Endodermal cell (in vitro differentiated cells): ENCODE measurements around the gene MMP15. TPM values are rescaled to one million over a fixed set of nuclear protein-coding genes. Genes with fewer than 3 reads are reported as not detected.

ENCODE experiments used
- DNase-seq: peaks from one replicate; pipeline ENCODE4 v3.0.0-alpha.2; 2017
- H3K27ac ChIP-seq: 2 replicates; pipeline ENCODE4 v1.5.1; 2013; ENCODE audit warnings: mild to moderate bottlenecking, low read depth, low read length, moderate library complexity
- H3K27me3 ChIP-seq: 2 replicates; pipeline ENCODE4 v1.6.1; 2013; ENCODE audit warnings: mild to moderate bottlenecking, low read length, moderate library complexity; ENCODE audit not compliant: insufficient read depth, control insufficient read depth, poor library complexity, severe bottlenecking
- H3K36me3 ChIP-seq: 2 replicates; pipeline ENCODE4 v1.7.0; 2013; ENCODE audit warnings: mild to moderate bottlenecking, low read length, moderate library complexity; ENCODE audit not compliant: control insufficient read depth, insufficient read depth
- H3K4me1 ChIP-seq: one replicate; pipeline ENCODE4 v1.7.0; 2013; ENCODE audit warnings: low read length; ENCODE audit not compliant: control insufficient read depth, insufficient read depth
- H3K4me3 ChIP-seq: 2 replicates; pipeline ENCODE4 v1.5.1; 2013; ENCODE audit warnings: mild to moderate bottlenecking, low read length, moderate library complexity
- H3K9ac ChIP-seq: 2 replicates; pipeline ENCODE4 v1.6.1; 2013; ENCODE audit warnings: mild to moderate bottlenecking, low read length, moderate library complexity; ENCODE audit not compliant: poor library complexity, severe bottlenecking; ENCODE audit errors: extremely low read depth
- H3K9me3 ChIP-seq: 2 replicates; pipeline ENCODE4 v1.6.1; 2013; ENCODE audit warnings: mild to moderate bottlenecking, low read length, moderate library complexity; ENCODE audit not compliant: control insufficient read depth
- H3K27ac Mint-ChIP-seq: 2 replicates; pipeline ENCODE4 v1.8.0; 2020; ENCODE audit warnings: mixed read lengths
- H3K27me3 Mint-ChIP-seq: 2 replicates; pipeline ENCODE4 v1.8.0; 2021; ENCODE audit warnings: mild to moderate bottlenecking, mixed read lengths; ENCODE audit not compliant: insufficient read depth
- H3K36me3 Mint-ChIP-seq: 2 replicates; pipeline ENCODE4 v1.8.0; 2020; ENCODE audit warnings: low read depth, mixed read lengths
- H3K4me1 Mint-ChIP-seq: 2 replicates; pipeline ENCODE4 v1.8.0; 2020; ENCODE audit warnings: mixed read lengths
- H3K4me3 Mint-ChIP-seq: 2 replicates; pipeline ENCODE4 v1.8.0; 2020; ENCODE audit warnings: mild to moderate bottlenecking, moderate library complexity, mixed read lengths
- H3K9me3 Mint-ChIP-seq: 2 replicates; pipeline ENCODE4 v1.8.0; 2020; ENCODE audit warnings: mild to moderate bottlenecking, mixed read lengths
- CTCF ChIP-seq: fragments of 200-600 bp; sonication (generic); conservative IDR thresholded peaks from 2 replicates; pipeline ENCODE4 v1.5.0; 2021; ENCODE audit warnings: antibody characterized with exemption, mild to moderate bottlenecking
- WGBS, 2 experiments: methylation state at CpG; one replicate each; pipeline versions ENCODE4 v1.1.5 to v1.1.7; 2013; ENCODE audit warnings: missing lambda C conversion rate in 2 of 2, mixed read lengths in 1 of 2; ENCODE audit not compliant: insufficient coverage in 1 of 2, insufficient read length in 1 of 2; 5-methylcytosine and 5-hydroxymethylcytosine counted together
- total RNA-seq, 2 donors: library from RNA; stranded (reverse); fragmentation: NEBNext Ultra II Directional in 1 of 2; extraction: Animal tissue kit (Norgen Biotek cat#: 25700) in 1 of 2; gene quantifications; 2 replicates in 1 of 2; 3 replicates in 1 of 2; pipeline ENCODE4 v1.2.1, GENCODE V29; 2021

MMP15 gene
- total RNA-seq, 2 donors from 2014 or later, result 99.8 to 105 TPM

DNA sequence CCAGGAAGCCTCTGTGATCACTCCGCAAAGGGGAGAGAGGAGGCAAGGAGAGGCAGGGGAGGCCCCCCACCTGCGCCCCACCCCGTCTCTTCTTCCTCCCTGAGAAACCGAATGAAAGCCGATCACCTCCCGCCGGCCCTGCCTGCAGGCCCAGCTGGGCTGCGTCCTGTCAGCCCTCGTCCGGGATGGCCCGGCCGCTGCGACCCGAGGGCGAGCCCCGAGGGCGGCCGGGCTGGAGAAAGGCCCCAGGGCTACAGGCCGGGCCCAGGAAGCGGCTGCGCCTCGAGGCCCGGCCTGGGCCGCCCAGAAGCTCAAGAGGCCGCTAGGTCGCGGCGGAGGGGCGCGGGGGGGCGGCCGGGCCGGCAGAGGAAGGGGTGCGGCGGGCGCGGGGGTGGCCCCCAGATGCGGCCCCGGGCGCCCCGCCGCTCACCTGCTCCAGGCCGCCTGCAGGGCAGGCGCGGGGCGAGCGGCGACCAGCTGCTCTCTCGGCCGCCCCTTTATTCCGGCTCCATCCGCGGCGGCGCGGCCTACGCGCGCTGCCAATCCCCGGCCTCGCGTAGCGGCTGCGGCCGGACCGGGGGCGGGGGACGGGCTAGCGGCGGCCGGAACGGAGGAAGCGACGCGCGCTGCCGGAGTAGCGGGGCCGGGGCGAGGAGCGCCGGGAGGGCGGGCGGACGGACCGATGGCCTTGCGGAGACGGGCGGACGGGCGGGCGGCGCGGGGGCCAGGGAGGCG lies 25.4 kb upstream of the MMP15 start, which contains the start of gene ZNF319:
Gene ZNF319 (minus strand): TSS at position 702 of the 735 bp plus-strand sequence. CDS start 2,407 bp downstream, outside the sequence.
- H3K9ac ChIP-seq, result peak within 1 kb of the TSS; percentile 57
- no peaks in the 10 kb centered on the region for H3K27me3 Mint-ChIP-seq
- peaks cover 35% of the 10 kb centered on the region for H3K36me3 ChIP-seq
- H3K9me3 Mint-ChIP-seq, result no peaks in the 10 kb centered on the region
- H3K4me3 Mint-ChIP-seq, result peak within 1 kb of the TSS; percentile 89
- no peaks in the 10 kb centered on the region for H3K9me3 ChIP-seq
- H3K4me1 Mint-ChIP-seq, result peaks cover 23% of the 10 kb centered on the region
- H3K27ac Mint-ChIP-seq, result peak within 1 kb of the TSS; percentile 97
- WGBS, 2 experiments, result 0 to 1% methylated on average over 6 to 80 of the region's 95 CpGs
- DNase-seq, result peak; percentile 63
- peaks cover 43% of the 10 kb centered on the region for H3K36me3 Mint-ChIP-seq
- peaks cover 16% of the 10 kb centered on the region for H3K4me1 ChIP-seq
- H3K27me3 ChIP-seq, result no peaks in the 10 kb centered on the region
- peak within 1 kb of the TSS; percentile 87 for H3K4me3 ChIP-seq
- peak within 1 kb of the TSS; percentile 68 for H3K27ac ChIP-seq
- TF ChIP-seq CTCF, result no peak

DNA sequence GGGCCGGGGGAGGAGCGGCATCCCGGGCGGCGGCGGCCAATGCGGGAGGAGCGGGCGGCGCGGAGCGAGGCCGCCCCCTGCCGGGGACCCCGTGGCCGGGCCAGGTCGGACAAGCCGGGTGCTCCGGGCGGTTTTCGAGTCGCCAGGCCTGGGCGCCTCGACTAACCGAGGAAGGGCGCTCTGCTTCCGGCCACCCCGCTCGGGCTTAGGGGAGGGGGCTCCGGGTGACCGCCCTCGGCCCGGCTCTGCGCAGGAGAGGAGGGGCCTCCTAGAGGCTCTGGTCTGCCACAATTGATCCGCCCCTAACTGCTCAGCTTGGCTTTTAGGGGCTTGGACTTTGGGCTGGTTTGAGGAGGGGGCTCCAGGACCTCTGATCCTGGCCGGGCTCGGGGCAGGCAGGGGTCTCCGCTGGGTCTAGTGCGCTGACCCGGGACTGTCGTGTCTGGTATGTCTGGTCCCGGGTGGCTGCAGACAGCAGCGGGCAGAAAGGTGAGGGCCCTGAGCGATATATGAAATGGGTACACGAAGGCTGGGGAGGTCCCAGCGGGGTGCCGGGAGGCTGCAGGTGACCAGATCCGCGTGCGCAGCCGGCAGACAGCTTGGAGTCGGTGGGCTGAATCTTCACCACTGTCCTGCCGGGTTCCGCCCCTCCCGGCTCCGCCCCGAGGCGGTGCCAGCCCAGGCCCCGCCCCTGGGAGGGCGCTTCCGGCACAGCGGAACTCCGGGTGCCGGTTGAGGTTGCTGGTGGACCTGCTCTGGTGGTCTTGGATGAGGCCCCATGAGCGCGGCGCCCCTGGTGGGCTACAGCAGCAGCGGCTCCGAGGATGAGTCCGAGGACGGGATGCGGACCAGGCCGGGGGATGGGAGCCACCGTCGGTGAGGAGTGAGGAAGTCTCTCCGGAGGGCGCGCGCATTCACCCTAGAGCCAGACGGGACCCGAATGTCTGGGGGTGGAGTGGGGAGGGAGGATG lies 24.6 kb upstream of the MMP15 start, which contains the start of gene USB1:
Gene USB1 (plus strand): TSS at position 702 of the 971 bp plus-strand sequence. CDS start 77 bp downstream, at position 779.
- peaks cover 51% of the 10 kb centered on the region for H3K36me3 Mint-ChIP-seq
- 0% methylated on average over 2 to 78 of the region's 81 CpGs for WGBS, 2 experiments
- H3K4me3 Mint-ChIP-seq, result peak within 1 kb of the TSS; percentile 89
- peak within 1 kb of the TSS; percentile 68 for H3K27ac ChIP-seq
- peak; percentile 97 for DNase-seq
- H3K9me3 ChIP-seq, result peaks cover 4% of the 10 kb centered on the region
- H3K4me1 Mint-ChIP-seq, result peaks cover 23% of the 10 kb centered on the region
- peak within 1 kb of the TSS; percentile 57 for H3K9ac ChIP-seq
- peak within 1 kb of the TSS; percentile 87 for H3K4me3 ChIP-seq
- peaks cover 2% of the 10 kb centered on the region for H3K9me3 Mint-ChIP-seq
- H3K27me3 ChIP-seq, result no peaks in the 10 kb centered on the region
- peaks cover 16% of the 10 kb centered on the region for H3K4me1 ChIP-seq
- TF ChIP-seq CTCF, result peak; percentile 81
- H3K36me3 ChIP-seq, result peaks cover 39% of the 10 kb centered on the region
- H3K27ac Mint-ChIP-seq, result peak within 1 kb of the TSS; percentile 97
- no peaks in the 10 kb centered on the region for H3K27me3 Mint-ChIP-seq

DNA sequence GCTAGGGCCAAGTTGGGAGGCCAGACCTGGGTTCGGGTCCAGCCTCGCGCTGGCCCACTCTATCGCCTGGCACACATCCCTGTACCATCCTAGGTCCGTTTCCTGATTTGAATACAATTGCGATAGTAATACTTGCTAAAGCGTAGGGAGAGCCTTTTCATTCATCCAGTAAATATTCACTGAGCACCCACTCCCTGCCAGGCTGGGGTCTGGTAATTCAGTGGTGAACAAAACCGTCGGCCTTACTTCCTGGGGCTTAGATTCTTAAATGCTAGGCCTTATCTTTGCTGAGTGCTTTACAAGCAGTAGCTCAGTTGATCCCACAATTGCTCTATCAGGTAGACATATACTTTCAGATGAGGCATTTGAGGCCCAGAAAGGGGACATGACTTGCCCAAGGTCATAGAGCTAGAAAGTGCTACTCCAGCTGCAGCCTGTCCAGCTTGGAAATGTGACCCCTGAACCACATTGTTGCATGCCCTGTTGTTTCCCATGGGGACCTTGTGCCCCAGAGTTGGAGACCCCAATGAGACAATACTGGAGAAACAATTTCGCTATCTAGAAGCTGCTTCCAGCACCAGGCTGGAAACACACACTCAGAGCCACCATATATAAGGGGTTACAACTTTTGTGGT lies 23.7 kb upstream of the MMP15 start:
- H3K4me3 ChIP-seq, result peak overlapping the region; percentile 87
- H3K4me3 Mint-ChIP-seq, result peak overlapping the region; percentile 89
- H3K27me3 Mint-ChIP-seq, result no peaks in the 10 kb centered on the region
- 46 to 47% methylated on average over 10 of the region's 10 CpGs for WGBS, 2 experiments
- no peak for TF ChIP-seq CTCF
- H3K9ac ChIP-seq, result peak overlapping the region; percentile 56
- peaks cover 14% of the 10 kb centered on the region for H3K9me3 ChIP-seq
- peaks cover 56% of the 10 kb centered on the region for H3K36me3 Mint-ChIP-seq
- H3K4me1 Mint-ChIP-seq, result peaks cover 23% of the 10 kb centered on the region
- no peak for DNase-seq
- H3K27me3 ChIP-seq, result no peaks in the 10 kb centered on the region
- H3K36me3 ChIP-seq, result peaks cover 48% of the 10 kb centered on the region
- peak overlapping the region; percentile 97 for H3K27ac Mint-ChIP-seq
- no peak overlapping the region for H3K27ac ChIP-seq
- H3K9me3 Mint-ChIP-seq, result peaks cover 6% of the 10 kb centered on the region
- peaks cover 16% of the 10 kb centered on the region for H3K4me1 ChIP-seq
